ENCODE data around the gene THRB. TPM values are rescaled to one million over a fixed set of nuclear protein-coding genes. Genes with fewer than 3 reads are reported as not detected.

Gene THRB
- total RNA-seq, 1 donor from 2014 or later: 0.31 TPM

DNA sequence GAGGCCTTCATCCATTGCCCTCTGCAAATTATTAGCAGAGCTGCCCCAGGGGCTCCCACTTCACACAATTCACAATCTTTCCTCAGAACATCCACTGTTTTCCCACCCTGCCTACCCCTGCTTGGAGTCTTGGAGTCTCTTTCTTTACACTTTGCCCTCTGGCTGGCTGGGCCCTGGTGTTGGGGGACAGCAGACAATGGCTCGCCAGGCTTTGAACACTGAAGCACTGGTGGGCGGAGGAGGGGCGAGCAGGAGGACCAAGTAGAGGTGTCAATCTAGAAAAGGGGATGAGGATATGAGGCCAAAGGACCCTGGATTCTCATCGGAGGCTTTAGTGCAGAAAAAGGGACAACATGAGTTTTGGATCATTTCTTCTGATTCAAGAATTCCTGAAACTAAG lies 337.5 kb downstream of the THRB start:
- no peaks in the 10 kb centered on the region for H3K9me3 Mint-ChIP-seq
- ChIA-PET CTCF (no interaction called here), POLR2A (no interaction called here)
- ATAC-seq (ENCODE audit: low read depth) (no peak), DNase-seq (no peak)
- no peak overlapping the region for H3K27ac Mint-ChIP-seq
- peaks cover 11% of the 10 kb centered on the region for H3K27me3 Mint-ChIP-seq
- H3K4me1 Mint-ChIP-seq: peaks cover 10% of the 10 kb centered on the region
- intact Hi-C loops (cut with micrococcal nuclease): no loop called here
- H3K36me3 Mint-ChIP-seq (ENCODE audit: low read depth): no peaks in the 10 kb centered on the region
- H3K4me3 Mint-ChIP-seq: no peak overlapping the region
- no peak for TF ChIP-seq CTCF (IDR thresholded peaks at IDR 0.05)

DNA sequence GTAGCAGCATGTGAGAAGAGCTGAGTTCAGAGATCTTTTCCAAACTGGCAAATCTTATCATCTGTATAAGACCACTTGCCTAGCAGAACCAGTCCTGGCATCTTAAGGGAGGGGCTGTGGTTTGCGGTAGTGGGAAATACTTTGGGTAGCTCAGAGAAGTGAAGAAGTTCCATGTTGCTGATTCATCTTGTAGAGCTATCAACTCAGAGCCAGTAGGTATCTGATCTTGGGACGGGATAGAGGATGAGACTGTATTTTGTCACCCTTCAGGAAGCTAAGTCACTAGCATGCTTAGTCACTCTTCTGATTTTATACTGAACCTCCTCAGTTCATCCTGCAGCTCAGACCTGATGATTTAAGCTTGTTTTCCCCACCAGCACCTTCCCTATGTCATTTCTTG lies 338.2 kb downstream of the THRB start:
- Mint-ChIP-seq H3K9me3 (no peaks in the 10 kb centered on the region), H3K4me1 (peaks cover 10% of the 10 kb centered on the region), H3K4me3 (no peak overlapping the region), H3K27me3 (peaks cover 11% of the 10 kb centered on the region), H3K27ac (no peak overlapping the region), H3K36me3 (ENCODE audit: low read depth) (no peaks in the 10 kb centered on the region)
- DNase-seq: no peak
- ATAC-seq (ENCODE audit: low read depth): no peak
- TF ChIP-seq CTCF (IDR thresholded peaks at IDR 0.05): no peak
- CTCF ChIA-PET: interaction anchor here (0.8 kb wide), 1 partner anchor 27 kb away, joined by 3 read pairs; no protein-coding TSS in a partner anchor
- POLR2A ChIA-PET: no interaction called here
- intact Hi-C loops (cut with micrococcal nuclease): no loop called here

DNA sequence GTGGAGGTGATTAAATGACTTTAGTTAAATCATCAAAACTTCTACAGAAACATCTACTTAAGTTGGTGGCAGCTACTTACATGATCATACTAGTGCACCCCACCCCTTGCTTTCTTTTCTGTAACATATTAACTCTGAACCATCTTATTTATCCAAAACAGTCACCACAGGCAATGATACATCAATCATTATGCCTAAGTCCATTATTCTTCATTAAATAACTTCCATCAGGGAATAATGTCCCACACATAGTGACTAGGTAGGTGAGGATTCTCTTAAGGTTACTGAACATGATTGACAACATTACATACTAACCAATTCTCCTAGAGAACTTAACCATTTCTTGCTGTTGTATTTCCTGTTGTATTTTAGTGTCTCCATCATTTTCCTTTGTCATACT lies 339.4 kb downstream of the THRB start:
- H3K4me3 Mint-ChIP-seq: no peak overlapping the region
- intact Hi-C loops (cut with micrococcal nuclease): no loop called here
- no peaks in the 10 kb centered on the region for H3K36me3 Mint-ChIP-seq (ENCODE audit: low read depth)

DNA sequence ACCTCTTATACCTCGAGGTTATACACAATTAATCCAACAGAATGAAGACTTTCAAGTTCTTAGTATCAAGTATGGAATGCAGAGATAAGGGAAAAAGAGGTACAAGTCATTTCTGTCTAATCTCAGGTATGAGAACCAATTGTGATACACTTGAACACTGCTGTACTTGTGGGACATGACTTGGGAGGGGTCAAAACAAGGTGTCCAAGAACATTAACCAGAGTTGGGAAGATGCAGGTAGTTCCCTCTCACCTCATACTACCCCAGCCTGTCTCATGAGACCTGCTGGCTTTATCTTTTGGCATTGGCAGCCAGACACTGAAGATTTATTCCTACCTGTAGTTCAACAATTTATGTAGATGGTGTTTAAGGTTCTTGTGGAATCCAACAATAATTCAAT lies 339.9 kb downstream of the THRB start:
- Mint-ChIP-seq H3K4me1 (peaks cover 10% of the 10 kb centered on the region), H3K9me3 (no peaks in the 10 kb centered on the region), H3K27ac (no peak overlapping the region), H3K4me3 (no peak overlapping the region), H3K27me3 (peaks cover 3% of the 10 kb centered on the region), H3K36me3 (ENCODE audit: low read depth) (no peaks in the 10 kb centered on the region)
- no peak for TF ChIP-seq CTCF (IDR thresholded peaks at IDR 0.05)
- DNase-seq (no peak), ATAC-seq (ENCODE audit: low read depth) (no peak)
- CTCF ChIA-PET: no interaction called here
- POLR2A ChIA-PET: no interaction called here
- intact Hi-C loops (cut with micrococcal nuclease): no loop called here

More for the DNA sequence above, 339.4 kb downstream of the THRB start:
- no peak for DNase-seq
- no peak for TF ChIP-seq CTCF (IDR thresholded peaks at IDR 0.05)
- H3K27ac Mint-ChIP-seq: no peak overlapping the region
- ATAC-seq (ENCODE audit: low read depth): no peak
- peaks cover 10% of the 10 kb centered on the region for H3K4me1 Mint-ChIP-seq
- no peaks in the 10 kb centered on the region for H3K9me3 Mint-ChIP-seq
- POLR2A ChIA-PET: no interaction called here
- CTCF ChIA-PET: no interaction called here
- peaks cover 8% of the 10 kb centered on the region for H3K27me3 Mint-ChIP-seq

DNA sequence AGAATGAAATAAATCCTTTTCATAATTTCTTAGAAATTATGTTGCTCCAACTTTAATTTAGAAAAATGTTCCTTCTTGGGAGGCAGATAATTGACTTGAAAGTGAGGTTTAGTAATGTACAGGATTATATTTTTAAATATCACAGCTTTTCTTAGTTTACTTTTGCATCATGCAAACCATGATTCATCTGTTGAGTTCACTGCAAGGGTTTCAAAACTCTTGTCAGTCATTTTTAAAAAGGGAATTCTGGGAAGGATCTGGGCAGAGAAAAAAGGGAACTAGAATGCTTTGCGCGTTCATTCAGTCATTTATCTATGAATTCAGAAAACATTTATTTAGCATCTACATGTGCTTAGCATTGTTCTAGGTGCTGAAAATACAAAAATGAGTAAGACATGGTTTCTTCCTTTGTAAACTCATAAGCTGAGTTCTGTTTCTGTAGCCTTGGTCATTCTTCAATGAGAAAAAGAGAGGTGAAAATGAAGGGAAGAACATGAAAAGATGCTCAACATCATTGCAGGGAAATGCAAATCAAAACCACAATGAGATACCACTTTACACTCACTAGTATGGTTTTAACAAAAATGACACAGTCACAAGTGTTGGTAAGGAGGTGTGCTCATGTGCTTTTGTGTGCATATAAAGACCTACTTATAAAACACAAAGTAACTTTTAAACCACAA lies 340.5 kb downstream of the THRB start:
- no peaks in the 10 kb centered on the region for H3K36me3 Mint-ChIP-seq (ENCODE audit: low read depth)
- ChIA-PET POLR2A (no interaction called here), CTCF (no interaction called here)
- no peak for TF ChIP-seq CTCF (IDR thresholded peaks at IDR 0.05)
- peaks cover 10% of the 10 kb centered on the region for H3K4me1 Mint-ChIP-seq
- H3K9me3 Mint-ChIP-seq: no peaks in the 10 kb centered on the region
- DNase-seq: no peak
- intact Hi-C loops (cut with micrococcal nuclease): no loop called here
- no peak for ATAC-seq (ENCODE audit: low read depth)
- H3K27ac Mint-ChIP-seq: no peak overlapping the region
- H3K4me3 Mint-ChIP-seq: no peak overlapping the region
- peaks cover 3% of the 10 kb centered on the region for H3K27me3 Mint-ChIP-seq
